IMR-90 (cell line): ENCODE results near the gene HSBP1L1. TPM values are rescaled to one million over a fixed set of nuclear protein-coding genes. Genes with fewer than 3 reads are reported as not detected.

Experiments used
- ATAC-seq: fragments of 200-7000 bp; cut with Tn5 transposase; 2 replicates; pipeline ENCODE4 v1.9.1; 2020; ENCODE audit warnings: low read depth, mild to moderate bottlenecking, moderate library complexity
- BruUV-seq: library from RNA; stranded (reverse); fragments of 400-500 nt; replicated peaks from 2 replicates; lab custom pipeline; 2021; lab: Mats Ljungman, UMichigan
- CTCF ChIA-PET: fragments of 300-600 bp; formaldehyde crosslinking; extraction: SDS; loops from one replicate; lab custom pipeline; 2021; ENCODE audit warnings: antibody characterized with exemption; lab: Yijun Ruan, JAX
- POLR2A ChIA-PET: fragments of 300-600 bp; sonication (Branson Sonifier 250); formaldehyde crosslinking; loops from one replicate; lab custom pipeline; 2022; ENCODE audit warnings: antibody characterized with exemption; ENCODE audit not compliant: unreplicated experiment; lab: Charles Lee
- DNase-seq: peaks from one replicate; pipeline ENCODE4 v3.0.0; 2013
- H2AFZ ChIP-seq: replicated peaks from 2 replicates; pipeline ENCODE3; 2013; ENCODE audit warnings: low read length, mild to moderate bottlenecking; ENCODE audit not compliant: poor library complexity
- H2AK5ac ChIP-seq: 2 replicates; pipeline ENCODE4 v1.6.1; 2013; ENCODE audit warnings: low read depth, low read length, inconsistent platforms
- H2AK9ac ChIP-seq: replicated peaks from 2 replicates; pipeline ENCODE3; 2013; ENCODE audit warnings: mild to moderate bottlenecking, low read depth, low read length, moderate library complexity; ENCODE audit not compliant: poor library complexity
- H2BK120ac ChIP-seq: 2 replicates; pipeline ENCODE4 v1.6.1; 2013; ENCODE audit warnings: low read depth, low read length, inconsistent platforms
- H2BK15ac ChIP-seq: 3 replicates; pipeline ENCODE4 v1.6.1; 2013; ENCODE audit warnings: low read depth, low read length, inconsistent platforms
- H2BK20ac ChIP-seq: 2 replicates; pipeline ENCODE4 v1.6.1; 2013; ENCODE audit warnings: low read depth, mild to moderate bottlenecking, inconsistent platforms, low read length, moderate library complexity
- H2BK5ac ChIP-seq: 2 replicates; pipeline ENCODE4 v1.6.1; 2013; ENCODE audit warnings: mild to moderate bottlenecking, low read depth, low read length, inconsistent platforms; ENCODE audit not compliant: poor library complexity, severe bottlenecking
- H3K14ac ChIP-seq: replicated peaks from 2 replicates; pipeline ENCODE4 v1.6.1; 2013; ENCODE audit warnings: low read depth, low read length, inconsistent platforms
- H3K18ac ChIP-seq: 2 replicates; pipeline ENCODE4 v1.6.1; 2013; ENCODE audit warnings: low read depth, low read length, control low read depth
- H3K23ac ChIP-seq: 2 replicates; pipeline ENCODE4 v1.6.1; 2013; ENCODE audit warnings: low read depth, low read length, inconsistent platforms
- H3K27ac ChIP-seq: 2 replicates; pipeline ENCODE4 v1.5.1; 2013; ENCODE audit warnings: mild to moderate bottlenecking, control low read depth, low read length; ENCODE audit not compliant: insufficient read depth
- H3K27me3 ChIP-seq: 2 replicates; pipeline ENCODE4 v1.6.1; 2013; ENCODE audit warnings: low read length; ENCODE audit not compliant: control insufficient read depth, insufficient read depth
- H3K36me3 ChIP-seq: 2 replicates; pipeline ENCODE4 v1.6.1; 2013; ENCODE audit warnings: low read length, mixed read lengths; ENCODE audit not compliant: control insufficient read depth, insufficient read depth
- H3K4ac ChIP-seq: 2 replicates; pipeline ENCODE4 v1.6.1; 2013; ENCODE audit warnings: low read depth, low read length, inconsistent platforms
- H3K4me1 ChIP-seq: 2 replicates; pipeline ENCODE4 v1.6.1; 2013; ENCODE audit warnings: low read length, mixed read lengths; ENCODE audit not compliant: control insufficient read depth, insufficient read depth
- H3K4me2 ChIP-seq: 2 replicates; pipeline ENCODE4 v1.6.1; 2013; ENCODE audit warnings: low read depth, mild to moderate bottlenecking, control low read depth, low read length, moderate library complexity
- H3K4me3 ChIP-seq: 2 replicates; pipeline ENCODE4 v1.5.1; 2013; ENCODE audit warnings: low read depth, mild to moderate bottlenecking, control low read depth, low read length, moderate library complexity; ENCODE audit not compliant: insufficient read depth
- H3K56ac ChIP-seq: 2 replicates; pipeline ENCODE4 v1.6.1; 2013; ENCODE audit warnings: low read length, inconsistent platforms; ENCODE audit not compliant: insufficient read depth; ENCODE audit errors: extremely low read depth
- H3K79me1 ChIP-seq, 2 experiments: 2 replicates each; pipeline ENCODE4 v1.6.1; 2013; ENCODE audit warnings: low read length in 2 of 2, inconsistent platforms in 1 of 2, low read depth in 1 of 2
- H3K9ac ChIP-seq: 2 replicates; pipeline ENCODE4 v1.6.1; 2013; ENCODE audit warnings: low read depth, low read length, control low read depth
- H3K9me1 ChIP-seq: 2 replicates; pipeline ENCODE4 v1.6.1; 2013; ENCODE audit warnings: low read length, inconsistent platforms; ENCODE audit not compliant: insufficient read depth
- H3K9me3 ChIP-seq: 2 replicates; pipeline ENCODE4 v1.6.1; 2013; ENCODE audit warnings: low read length; ENCODE audit not compliant: control insufficient read depth, insufficient read depth
- H4K20me1 ChIP-seq: 2 replicates; pipeline ENCODE4 v1.6.1; 2013; ENCODE audit warnings: low read length, inconsistent platforms; ENCODE audit not compliant: insufficient read depth
- H4K5ac ChIP-seq: 2 replicates; pipeline ENCODE4 v1.6.1; 2013; ENCODE audit warnings: mild to moderate bottlenecking, low read depth, low read length, control low read depth
- H4K8ac ChIP-seq, 2 experiments: 2 replicates each; pipeline ENCODE4 v1.6.1; 2013; ENCODE audit warnings: low read depth in 2 of 2, low read length in 2 of 2, control low read depth in 1 of 2, inconsistent platforms in 1 of 2
- H4K91ac ChIP-seq: 2 replicates; pipeline ENCODE4 v1.6.1; 2013; ENCODE audit warnings: low read depth, low read length, inconsistent platforms; ENCODE audit not compliant: insufficient read depth
- BHLHE40 ChIP-seq: fragments of 150-350 bp; IDR thresholded peaks from 2 replicates; pipeline ENCODE4 v1.6.1; 2016; ENCODE audit warnings: mild to moderate bottlenecking, low read depth, low read length
- CHD1 ChIP-seq: IDR thresholded peaks from 2 replicates; pipeline ENCODE4 v1.6.1; 2012; ENCODE audit warnings: low read depth, low read length, improper control_type of control experiment
- CTCF ChIP-seq: conservative IDR thresholded peaks from 2 replicates; pipeline ENCODE4 v1.5.1; 2012; ENCODE audit warnings: mild to moderate bottlenecking, low read depth, low read length, improper control_type of control experiment
- FOS ChIP-seq: fragments of 150-350 bp; IDR thresholded peaks from 2 replicates; pipeline ENCODE4 v1.6.1; 2016; ENCODE audit warnings: low read depth, low read length
- MAZ ChIP-seq: IDR thresholded peaks from 2 replicates; pipeline ENCODE4 v1.6.1; 2012; ENCODE audit warnings: low read depth, mild to moderate bottlenecking, low read length, improper control_type of control experiment, moderate library complexity, borderline replicate concordance
- POLR2A ChIP-seq: IDR thresholded peaks from 2 replicates; pipeline ENCODE4 v1.6.1; 2012; ENCODE audit warnings: mild to moderate bottlenecking, low read depth, low read length
- RAD21 ChIP-seq: IDR thresholded peaks from 2 replicates; pipeline ENCODE4 v1.6.1; 2012; ENCODE audit warnings: low read length, improper control_type of control experiment
- RCOR1 ChIP-seq: IDR thresholded peaks from 2 replicates; pipeline ENCODE4 v1.6.1; 2012; ENCODE audit warnings: mild to moderate bottlenecking, low read length, improper control_type of control experiment; ENCODE audit not compliant: insufficient replicate concordance
- SMC3 ChIP-seq: fragments of 150-350 bp; IDR thresholded peaks from 2 replicates; pipeline ENCODE4 v1.6.1; 2016; ENCODE audit warnings: low read depth, mild to moderate bottlenecking, antibody characterized with exemption, low read length, moderate library complexity
- USF2 ChIP-seq: fragments of 150-350 bp; IDR thresholded peaks from 2 replicates; pipeline ENCODE4 v1.6.1; 2017; ENCODE audit warnings: mild to moderate bottlenecking, antibody characterized with exemption, low read length, low read depth
- WGBS, 2 experiments: methylation state at CpG; one replicate each; pipeline versions ENCODE4 v1.1.5 to v1.1.7; 2013; ENCODE audit warnings: missing lambda C conversion rate in 2 of 2; ENCODE audit not compliant: insufficient read length in 1 of 2; ENCODE audit errors: extremely low coverage in 2 of 2; 5-methylcytosine and 5-hydroxymethylcytosine counted together
- dilution Hi-C: fragments of 300-500 bp; cut with HindIII; formaldehyde crosslinking; loops from one replicate; pipeline ENCODE4 v1.14.3; 2018; ENCODE audit warnings: low sequenced_read_pairs; ENCODE audit not compliant: unreplicated experiment
- in situ Hi-C: fragments of 300-500 bp; cut with MboI; formaldehyde crosslinking; loops from 3 replicates; pipeline ENCODE4 v1.14.3; 2019; ENCODE audit warnings: low sequenced_read_pairs, inconsistent platforms, mixed read lengths
- intact Hi-C: fragments of 100-400 bp; cut with micrococcal nuclease; formaldehyde crosslinking; loops from 2 replicates; pipeline ENCODE4 v1.10.0; 2022
- polyA plus RNA-seq, 3 experiments: library from polyadenylated mRNA; depleted of rRNA; stranded (reverse); fragments of >200 nt; gene quantifications; 2 replicates each; pipeline ENCODE4 v1.2.3, GENCODE V29; 2012; ENCODE audit warnings: low replicate concordance in 1 of 3
- total RNA-seq: library from RNA; depleted of rRNA; stranded (reverse); fragments of >200 nt; gene quantifications from 2 replicates; pipeline ENCODE4 v1.2.3, GENCODE V29; 2012

HSBP1L1 gene
- total and polyA plus RNA-seq, 2 of the 4 experiments (the other 2 are of a cell fraction) = 8.6 to 18.0 TPM

GRCh38 chr18:79917853-79918614, 46.4 kb upstream of the HSBP1L1 start:
- no peak overlapping the region for H4K91ac ChIP-seq
- 0 out of 2 replicates have a peak, but pooled peaks cover 2% of the 10 kb centered on the region for H3K9me1 ChIP-seq
- H4K20me1 ChIP-seq = peaks cover 12% of the 10 kb centered on the region; the same call in 1 of the 2 replicates
- H3K9ac ChIP-seq = no peak overlapping the region
- H3K4ac ChIP-seq = no peak overlapping the region
- 93% methylated on average over 11 of the region's 25 CpGs; no CpG with 5 or more reads in 1 of the 2 experiments for WGBS, 2 experiments
- no peak overlapping the region for H2AK9ac ChIP-seq
- no peak overlapping the region for H2BK15ac ChIP-seq
- peaks cover 53% of the 10 kb centered on the region for H3K36me3 ChIP-seq
- H3K23ac ChIP-seq = no peak overlapping the region
- no peaks in the 10 kb centered on the region for H3K27me3 ChIP-seq
- H3K9me3 ChIP-seq = peaks cover 11% of the 10 kb centered on the region; the same call in 1 of the 2 replicates
- H3K4me1 ChIP-seq = no peaks in the 10 kb centered on the region
- intact Hi-C loops (no loop called here), dilution Hi-C loops (no loop called here), in situ Hi-C loops (no loop called here)
- H3K27ac ChIP-seq = no peak overlapping the region
- no peak for DNase-seq
- H3K56ac ChIP-seq = no peak overlapping the region
- H3K79me1 ChIP-seq = peaks cover 10 to 25% of the 10 kb centered on the region in 2 experiments; a peak in 3 of 4 replicates
- no peak overlapping the region for H4K8ac ChIP-seq
- no peak overlapping the region for H4K5ac ChIP-seq
- BruUV-seq = no TSS peak
- no peak overlapping the region for H2BK20ac ChIP-seq
- no peak overlapping the region for H2BK120ac ChIP-seq
- no peak overlapping the region for H3K4me3 ChIP-seq
- H2AK5ac ChIP-seq = no peak overlapping the region
- no peak overlapping the region for H3K14ac ChIP-seq
- no peak for TF ChIP-seq POLR2A
- no peak for TF ChIP-seq FOS
- TF ChIP-seq CHD1 = no peak
- TF ChIP-seq RCOR1 = no peak
- TF ChIP-seq SMC3 = no peak
- no peak for TF ChIP-seq USF2
- TF ChIP-seq RAD21 = no peak
- no peak for TF ChIP-seq MAZ
- no peak for TF ChIP-seq BHLHE40
- TF ChIP-seq CTCF = no peak
- H3K18ac ChIP-seq = no peak overlapping the region
- no peak overlapping the region for H2BK5ac ChIP-seq
- no peak for ATAC-seq
- ChIA-PET CTCF (no interaction called here), POLR2A (no interaction called here)
- no peak overlapping the region for H2AFZ ChIP-seq
- no peak overlapping the region for H3K4me2 ChIP-seq
